CD4-positive, alpha-beta T cell treated with Interleukin-4 for 1 hour (primary cell): ENCODE results near the gene GIGYF2.

Experiments used
- DNase-seq, 2 donors: peaks; one replicate each; pipeline ENCODE4 v3.0.0-alpha.2; 2020 to 2022

GIGYF2 gene

DNA sequence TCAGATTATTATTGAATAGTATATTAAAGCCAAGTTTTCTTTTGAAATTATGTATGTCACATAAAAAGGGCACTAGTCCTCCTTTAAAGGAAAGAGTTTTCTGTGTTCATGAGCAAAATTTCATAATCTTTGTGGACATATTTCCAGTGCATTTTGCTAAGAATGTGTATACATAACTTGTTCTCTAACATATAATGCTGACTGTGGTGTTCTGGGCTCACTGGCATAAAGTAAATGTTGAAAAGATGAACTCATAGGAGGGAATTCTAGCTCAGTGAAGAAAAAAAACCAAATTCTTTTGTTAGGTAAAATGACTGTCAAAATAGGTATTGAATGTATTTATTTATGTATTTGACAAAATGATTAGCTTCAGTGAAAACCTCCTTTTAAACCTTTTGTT, 73.1 kb downstream of the GIGYF2 start:
- no peak for DNase-seq

DNA sequence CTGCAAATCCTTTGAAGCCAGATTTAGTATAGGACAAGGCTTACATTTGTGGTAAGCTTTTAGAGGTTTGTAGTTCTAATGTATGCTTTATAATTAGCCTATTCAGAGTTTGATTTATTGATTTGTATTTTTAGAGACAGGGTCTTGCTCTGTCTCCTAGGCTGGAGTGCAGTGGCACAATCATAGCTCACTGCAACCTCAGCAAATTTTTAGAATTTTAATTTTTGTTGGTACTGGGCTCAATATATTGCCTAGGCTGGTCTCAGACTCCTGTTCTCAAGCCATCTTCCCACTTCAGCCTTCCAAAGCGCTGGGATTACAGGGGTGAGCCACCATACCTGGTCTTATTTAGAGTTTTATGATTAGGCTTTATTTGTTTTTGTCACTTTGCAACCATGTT, 74.7 kb downstream of the GIGYF2 start:
- DNase-seq: no peak

- peak; percentile 29 to 40 for DNase-seq
Measured at GRCh38 chr2:232772531-232772930, 75.4 kb downstream of the GIGYF2 start.

- DNase-seq: no peak
Measured at GRCh38 chr2:232773815-232774214, 76.7 kb downstream of the GIGYF2 start.

DNA sequence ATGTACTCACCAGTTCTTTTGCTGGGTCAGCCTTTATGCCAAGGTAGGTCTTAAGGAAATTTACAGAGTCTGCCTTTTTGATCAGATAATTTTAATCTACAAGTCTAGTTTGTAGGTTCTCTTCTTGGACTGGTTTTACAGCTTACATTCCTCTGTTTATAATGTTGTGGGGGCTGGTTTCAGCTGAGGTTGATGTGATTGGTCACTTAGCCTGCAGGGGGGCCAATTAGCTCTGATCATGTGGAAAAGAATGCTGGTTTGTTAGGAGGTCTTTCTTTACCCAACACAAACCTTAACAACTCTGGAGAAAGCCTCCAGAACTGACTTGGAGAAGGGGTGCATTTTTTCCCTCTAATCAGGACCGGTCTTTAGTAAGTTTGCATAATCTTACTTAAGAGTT, 79.3 kb downstream of the GIGYF2 start, which contains the start of gene KCNJ13:
KCNJ13 (minus strand) TSS at position 131 of the 400 bp plus-strand sequence. CDS start 5,203 bp downstream, outside the sequence.
- no peak for DNase-seq

DNA sequence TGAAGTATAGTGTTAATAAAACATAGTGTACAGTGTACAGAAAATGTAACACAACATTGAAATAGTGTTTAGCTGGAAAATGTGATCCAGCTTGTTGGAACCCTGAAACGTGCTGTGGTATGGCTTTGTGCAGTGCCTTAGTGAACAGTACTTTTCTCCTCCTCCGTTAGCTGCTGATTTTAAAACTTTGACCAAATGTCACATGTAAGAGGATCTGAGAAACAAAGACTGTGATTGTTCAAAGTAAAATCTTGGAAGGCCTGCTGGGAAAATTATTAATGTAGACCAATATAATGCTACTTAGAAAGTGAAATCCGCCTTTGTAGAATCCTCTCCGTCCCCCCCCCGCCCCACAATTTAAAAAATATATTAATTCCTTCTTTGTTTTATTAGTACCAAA, 80.1 kb downstream of the GIGYF2 start:
- DNase-seq: no peak

DNA sequence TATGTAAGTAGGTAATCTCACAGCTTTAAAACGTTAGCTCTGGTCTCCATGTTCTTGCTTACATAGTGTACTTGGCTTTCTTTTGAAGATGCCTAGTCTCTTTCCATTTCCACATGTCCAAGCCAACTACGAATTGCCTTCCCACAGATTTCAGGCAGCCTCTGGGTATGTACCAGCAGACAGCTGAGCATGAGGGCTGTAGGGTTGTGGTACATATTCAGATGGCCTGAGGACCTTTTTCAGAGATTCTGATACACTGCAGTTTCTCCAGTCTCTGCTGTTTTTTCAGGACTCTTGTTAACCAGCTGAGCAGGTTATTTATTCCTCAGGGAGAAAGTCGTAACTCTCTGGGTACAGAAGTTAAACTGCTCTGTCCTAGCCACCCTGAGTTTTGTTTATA, 82.3 kb downstream of the GIGYF2 start:
- no peak for DNase-seq

DNA sequence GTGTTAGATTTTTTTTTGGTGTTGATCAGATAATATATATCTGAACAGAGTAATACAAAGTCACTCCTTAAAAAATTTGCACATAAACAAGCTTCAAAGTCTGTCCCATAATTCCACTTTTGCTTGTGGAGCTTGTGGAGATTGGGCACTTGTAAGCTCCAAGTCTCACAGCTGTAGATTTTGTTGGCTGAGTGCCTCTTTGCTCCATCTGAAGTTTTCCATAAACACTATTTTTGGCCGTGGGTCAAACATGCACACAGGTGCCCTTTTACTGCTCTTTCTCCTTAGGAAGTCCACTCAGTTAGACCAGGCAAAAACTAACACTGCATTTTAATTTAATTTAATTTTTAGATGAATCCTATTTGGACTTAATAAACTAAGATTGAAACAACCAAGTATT, 82.8 kb downstream of the GIGYF2 start:
- no peak for DNase-seq

GRCh38 chr2:232781765-232782164, 84.6 kb downstream of the GIGYF2 start:
- DNase-seq: peak in 1 of 2 donors; percentile 35

DNA sequence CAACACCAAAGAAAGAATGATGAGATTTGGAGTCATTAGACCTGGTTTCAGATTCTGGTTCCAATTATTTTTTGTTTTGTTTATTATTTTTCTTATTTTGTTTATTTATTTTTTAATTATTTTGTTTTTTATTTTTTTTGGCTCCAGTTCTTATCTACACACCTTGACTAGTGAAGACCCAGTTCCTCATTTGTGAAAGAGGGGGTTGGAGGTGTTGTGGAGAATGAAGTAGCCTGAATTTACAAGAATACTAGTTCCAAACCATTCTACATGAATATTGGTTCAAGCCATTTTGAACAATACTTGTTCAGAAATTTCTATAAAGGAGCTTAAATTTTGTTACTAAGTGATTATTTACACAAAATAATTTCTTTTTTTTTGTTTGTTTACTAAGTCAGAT, 86.1 kb downstream of the GIGYF2 start:
- no peak for DNase-seq

GRCh38 chr2:232787806-232788205, 90.7 kb downstream of the GIGYF2 start:
- no peak for DNase-seq

DNA sequence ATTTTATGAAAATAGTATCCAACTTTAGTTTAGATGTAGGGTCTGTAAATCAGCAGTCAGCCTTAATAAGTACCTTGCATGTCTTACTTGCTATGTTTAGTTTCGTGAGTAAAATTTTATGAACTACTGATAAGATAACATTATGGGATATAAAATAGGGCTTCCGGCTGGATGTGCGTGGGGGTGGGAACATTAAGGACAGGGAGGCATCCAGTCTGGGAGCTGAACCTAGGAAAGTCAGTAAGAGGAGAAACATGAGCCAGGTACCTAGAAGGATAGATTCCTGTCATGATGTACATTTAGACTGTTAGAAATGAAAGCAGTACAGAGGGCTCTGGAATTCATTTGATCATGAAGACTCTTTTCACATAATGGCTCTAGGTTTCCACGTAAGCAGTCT, 92.0 kb downstream of the GIGYF2 start:
- DNase-seq: no peak

- no peak for DNase-seq
Measured at GRCh38 chr2:232791518-232791917, 94.4 kb downstream of the GIGYF2 start.

- DNase-seq: no peak
Measured at GRCh38 chr2:232793271-232793670, 96.1 kb downstream of the GIGYF2 start.

DNA sequence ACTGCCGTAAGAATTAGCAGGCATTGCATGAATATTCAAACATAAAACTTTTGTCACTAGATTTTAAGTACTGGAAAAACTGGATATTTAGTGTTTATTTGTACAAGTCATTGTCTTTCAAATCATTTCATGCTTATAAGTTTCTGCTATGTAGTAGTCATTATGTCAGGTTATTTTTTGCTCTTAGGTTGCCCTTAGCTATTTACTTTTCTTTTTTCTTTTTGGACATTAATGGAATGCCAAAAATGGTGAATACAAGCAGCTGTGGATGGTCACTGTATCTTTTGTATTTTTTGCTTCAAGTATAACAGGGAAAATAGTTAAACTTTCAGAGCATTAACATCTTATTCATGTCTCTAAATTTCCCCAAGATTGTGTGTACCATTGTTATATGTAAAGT, 97.8 kb downstream of the GIGYF2 start:
- no peak for DNase-seq

DNA sequence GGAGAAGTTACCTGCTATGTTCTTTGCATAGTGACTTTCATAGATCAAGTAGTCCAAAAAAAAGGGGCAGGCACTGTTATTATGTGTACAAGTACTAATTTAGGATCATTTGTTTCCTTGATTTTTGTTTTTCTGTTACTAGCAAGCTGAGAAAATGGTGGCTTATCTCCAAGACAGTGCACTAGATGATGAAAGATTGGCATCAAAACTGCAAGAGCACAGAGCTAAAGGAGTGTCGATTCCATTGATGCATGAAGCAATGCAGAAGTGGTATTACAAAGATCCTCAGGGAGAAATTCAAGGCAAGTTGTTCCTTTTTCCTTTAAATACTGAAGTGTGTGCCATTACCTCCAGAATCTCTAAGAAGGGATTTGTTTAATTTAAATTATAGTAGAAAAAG, 98.8 kb downstream of the GIGYF2 start:
- no peak for DNase-seq

GRCh38 chr2:232798187-232798586, 101.1 kb downstream of the GIGYF2 start:
- DNase-seq: no peak

DNA sequence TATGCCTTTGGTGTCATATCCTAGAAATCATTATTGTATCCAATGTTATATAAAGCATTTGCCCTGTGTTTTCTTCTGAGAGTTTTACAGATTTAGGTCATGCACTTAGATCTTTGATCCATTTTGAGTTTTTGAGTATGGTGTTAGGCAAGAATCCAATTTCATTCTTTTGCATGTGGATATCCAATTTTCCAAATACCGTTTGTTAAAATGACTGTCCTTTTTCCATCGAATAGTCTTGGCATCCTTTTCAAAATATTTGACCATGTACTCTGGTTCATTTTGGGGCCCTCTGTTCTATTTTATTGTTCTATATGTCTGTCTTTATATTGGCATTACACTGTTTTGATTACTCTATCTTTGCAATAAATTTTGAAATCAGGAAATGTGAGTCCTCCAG, 103.0 kb downstream of the GIGYF2 start:
- no peak for DNase-seq

- no peak for DNase-seq
Measured at GRCh38 chr2:232802091-232802490, 105.0 kb downstream of the GIGYF2 start.

GRCh38 chr2:232809349-232810124, 112.4 kb downstream of the GIGYF2 start:
- no peak for DNase-seq

DNA sequence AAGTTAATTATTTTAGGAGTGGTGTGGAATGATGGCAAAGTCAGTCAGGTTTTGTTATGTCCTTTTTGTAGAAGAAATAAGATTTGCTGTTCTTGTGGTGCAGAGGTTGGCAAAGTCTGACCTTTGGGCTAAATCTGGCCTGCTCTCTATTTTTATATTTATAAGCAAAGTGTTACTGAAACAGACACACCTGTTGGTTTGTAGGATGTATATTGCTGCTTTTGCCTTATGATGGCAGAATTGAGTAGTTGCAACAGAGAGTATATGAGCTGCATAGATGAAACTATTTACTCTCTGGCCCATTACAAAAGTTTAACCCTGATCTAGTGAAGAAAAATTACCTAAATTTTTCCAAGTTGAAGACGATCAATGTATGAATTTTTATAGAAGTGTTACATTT, 113.3 kb downstream of the GIGYF2 start:
- no peak for DNase-seq

- DNase-seq: no peak
Measured at GRCh38 chr2:232815569-232815968, 118.4 kb downstream of the GIGYF2 start.

- no peak for DNase-seq
Measured at GRCh38 chr2:232816657-232817056, 119.5 kb downstream of the GIGYF2 start.

DNA sequence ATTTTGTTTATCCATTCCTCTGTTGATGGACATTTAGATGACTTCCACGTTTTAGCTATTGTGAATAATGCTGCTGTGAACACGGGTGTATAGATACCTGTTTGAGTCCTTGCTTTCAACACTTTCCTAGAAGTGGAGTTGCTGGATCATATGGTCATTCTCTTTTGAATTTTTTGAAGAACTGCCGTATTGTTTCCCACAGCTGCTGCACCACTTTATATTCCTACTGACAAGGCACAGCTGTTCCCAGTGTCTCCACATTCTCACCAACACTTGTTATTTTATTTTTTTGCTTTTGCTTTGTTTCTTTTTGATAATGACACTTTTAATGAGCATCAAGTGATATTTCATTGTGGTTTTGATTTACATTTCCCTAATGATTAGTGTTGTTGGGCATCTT, 120.6 kb downstream of the GIGYF2 start:
- DNase-seq: no peak

DNA sequence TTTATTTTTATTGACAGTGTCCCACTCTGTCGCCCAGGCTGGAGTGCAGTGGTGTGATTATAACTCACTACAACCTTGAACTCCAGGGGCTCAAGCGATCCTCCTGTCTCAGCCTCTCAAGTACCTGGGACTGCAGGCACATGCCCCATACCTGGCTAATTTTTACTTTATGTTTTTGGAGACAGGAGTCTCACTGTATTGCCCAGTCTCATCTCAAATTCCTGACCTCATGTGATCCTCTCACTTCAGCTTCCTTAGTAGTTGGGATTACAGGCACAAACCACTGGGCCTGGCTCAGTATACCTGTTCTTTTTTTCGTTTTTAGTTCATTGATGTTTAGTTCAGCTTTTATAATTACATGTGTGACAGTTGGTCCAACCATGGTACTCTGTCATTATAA, 132.9 kb downstream of the GIGYF2 start:
- DNase-seq: no peak
